A673 (cell line): ENCODE results near the gene SYS1. TPM values are rescaled to one million over a fixed set of nuclear protein-coding genes. Genes with fewer than 3 reads are reported as not detected.
A peak's percentile ranks its signal among the peaks of the same experiment; 100 is the strongest.
"Not testable (repeated sequence)": the region's sequence is repeated elsewhere in the genome, so short reads cannot be mapped to it uniquely, and the experiment has no call there.

Experiments used
- BruUV-seq: library from RNA; stranded (reverse); fragments of 400-500 nt; replicated peaks from 2 replicates; lab custom pipeline; 2021; lab: Mats Ljungman, UMichigan
- CTCF ChIA-PET: fragments of 300-600 bp; sonication (Branson Sonifier 250); formaldehyde crosslinking; loops from one replicate; lab custom pipeline; 2022; ENCODE audit warnings: antibody characterized with exemption; lab: Charles Lee
- POLR2A ChIA-PET: fragments of 300-600 bp; sonication (Branson Sonifier 250); formaldehyde crosslinking; loops from one replicate; lab custom pipeline; 2022; ENCODE audit warnings: antibody characterized with exemption; ENCODE audit not compliant: low non-redundant PET; lab: Charles Lee
- DNase-seq: peaks from one replicate; pipeline ENCODE4 v3.0.0-alpha.2; 2015; ENCODE audit warnings: low spot score
- H3K27ac ChIP-seq: fragments of 200-600 bp; sonication (generic); 2 replicates; pipeline ENCODE4 v1.5.1; 2016; ENCODE audit warnings: mixed run types, low read depth, mild to moderate bottlenecking, mixed read lengths, antibody characterized with exemption, low read length; ENCODE audit not compliant: poor library complexity, severe bottlenecking
- H3K27me3 ChIP-seq: fragments of 200-600 bp; sonication (generic); replicated peaks from 2 replicates; pipeline ENCODE4 v1.6.1; 2017; ENCODE audit warnings: mixed run types, low read depth, mild to moderate bottlenecking, mixed read lengths, antibody characterized with exemption, low read length; ENCODE audit not compliant: insufficient read depth, poor library complexity
- H3K36me3 ChIP-seq: fragments of 200-600 bp; sonication (generic); 2 replicates; pipeline ENCODE4 v1.6.1; 2016; ENCODE audit warnings: mixed run types, mild to moderate bottlenecking, mixed read lengths, antibody characterized with exemption, low read length; ENCODE audit not compliant: insufficient read depth, poor library complexity, severe bottlenecking
- H3K4me1 ChIP-seq: fragments of 200-600 bp; sonication (generic); 2 replicates; pipeline ENCODE4 v1.6.1; 2017; ENCODE audit warnings: mixed run types, mild to moderate bottlenecking, mixed read lengths, antibody characterized with exemption, low read length; ENCODE audit not compliant: insufficient read depth, poor library complexity, severe bottlenecking
- H3K4me3 ChIP-seq: fragments of 200-600 bp; sonication (generic); 2 replicates; pipeline ENCODE4 v1.5.1; 2016; ENCODE audit warnings: low read depth, mixed run types, mild to moderate bottlenecking, mixed read lengths, low read length; ENCODE audit not compliant: poor library complexity, severe bottlenecking
- H3K9me3 ChIP-seq: fragments of 200-600 bp; sonication (generic); 2 replicates; pipeline ENCODE4 v1.6.1; 2016; ENCODE audit warnings: mixed run types, low read depth, mild to moderate bottlenecking, mixed read lengths, antibody characterized with exemption, low read length; ENCODE audit not compliant: poor library complexity, severe bottlenecking
- CTCF ChIP-seq: fragments of 300-800, 200-600 bp; sonication (generic); conservative IDR thresholded peaks from 2 replicates; pipeline ENCODE4 v1.5.1; 2017; ENCODE audit warnings: low read depth, mild to moderate bottlenecking, antibody characterized with exemption, low read length, moderate library complexity, mixed read lengths
- EZH2 ChIP-seq: fragments of 200-600 bp; sonication (generic); IDR thresholded peaks from 2 replicates; pipeline ENCODE4 v1.6.1; 2017; ENCODE audit warnings: borderline replicate concordance, low read depth, mild to moderate bottlenecking, mixed read lengths, antibody characterized with exemption, low read length; ENCODE audit not compliant: poor library complexity, severe bottlenecking
- intact Hi-C: fragments of 100-400 bp; cut with micrococcal nuclease; formaldehyde crosslinking; loops from one replicate; pipeline ENCODE4 v1.10.0; 2022; ENCODE audit not compliant: unreplicated experiment
- total RNA-seq: library from RNA; stranded (reverse); gene quantifications from 2 replicates; pipeline ENCODE4 v1.2.3, GENCODE V29; 2021

Gene SYS1
- total RNA-seq, 1 experiment from 2014 or later, result 22.8 TPM

GRCh38 chr20:45347936-45348778, 14.8 kb upstream of the SYS1 start, which contains the start of gene SDC4:
SDC4 (minus strand) TSS chr20:45348424; CDS start chr20:45348384, 40 bp downstream.
- Histone ChIP-seq H3K27me3 (no peaks in the 10 kb centered on the region), H3K4me1 (peaks cover 47% of the 10 kb centered on the region), H3K36me3 (no peaks in the 10 kb centered on the region), H3K27ac (peak within 1 kb of the TSS; percentile 85), H3K9me3 (no peaks in the 10 kb centered on the region), H3K4me3 (peak within 1 kb of the TSS; percentile 65)
- ChIA-PET POLR2A (no interaction called here), CTCF (interaction anchor here (0.8 kb wide), 1 partner anchor 15 kb away, joined by 3 read pairs; the partner anchor contains the start of gene SYS1)
- intact Hi-C loops, result no loop called here
- BruUV-seq, result no TSS peak
- TF ChIP-seq EZH2 (no peak), CTCF (no peak)
- DNase-seq, result peak; percentile 64

- ChIA-PET POLR2A (no interaction called here), CTCF (no interaction called here)
Observed at GRCh38 chr20:45350217-45350616, 12.7 kb upstream of the SYS1 start.

GRCh38 chr20:45350795-45351194, 12.2 kb upstream of the SYS1 start:
- H3K9me3 ChIP-seq, CTCF ChIA-PET, H3K36me3 ChIP-seq, intact Hi-C loops, H3K4me3 ChIP-seq, H3K27me3 ChIP-seq, POLR2A ChIA-PET, H3K27ac ChIP-seq, BruUV-seq, DNase-seq: not testable (repeated sequence)
- H3K4me1 ChIP-seq, result peaks cover 23% of the 10 kb centered on the region

More at GRCh38 chr20:45350217-45350616, 12.7 kb upstream of the SYS1 start:
- DNase-seq, result no peak
- H3K4me3 ChIP-seq, result no peak overlapping the region
- no TSS peak for BruUV-seq
- intact Hi-C loops, result no loop called here
- no peak overlapping the region for H3K27ac ChIP-seq
- TF ChIP-seq CTCF (no peak), EZH2 (no peak)
- H3K4me1 ChIP-seq, result peaks cover 28% of the 10 kb centered on the region
- H3K36me3 ChIP-seq, result no peaks in the 10 kb centered on the region
- no peaks in the 10 kb centered on the region for H3K9me3 ChIP-seq
- H3K27me3 ChIP-seq, result no peaks in the 10 kb centered on the region
